MM.1S (cell line): ENCODE measurements around the gene FARP1.

Experiments used
- DNase-seq: peaks from one replicate; pipeline ENCODE4 v3.0.0-alpha.2; 2015
- H2AFZ ChIP-seq: fragments of 300-600 bp; sonication (generic); 2 replicates; pipeline ENCODE4 v1.6.0; 2016; ENCODE audit warnings: antibody characterized with exemption, low read length
- H3F3A ChIP-seq: fragments of 300-600 bp; sonication (generic); 2 replicates; pipeline ENCODE4 v1.6.1; 2016; ENCODE audit warnings: mild to moderate bottlenecking, antibody characterized with exemption, low read length, moderate library complexity, mixed read lengths; ENCODE audit not compliant: insufficient read depth
- H3K27ac ChIP-seq: fragments of 300-600 bp; sonication (generic); 2 replicates; pipeline ENCODE4 v1.5.1; 2016; ENCODE audit warnings: mild to moderate bottlenecking, low read length
- H3K27me3 ChIP-seq: fragments of 300-600 bp; sonication (generic); replicated peaks from 2 replicates; pipeline ENCODE4 v1.6.0; 2016; ENCODE audit warnings: low read length; ENCODE audit not compliant: insufficient read depth
- H3K36me3 ChIP-seq: fragments of 300-600 bp; sonication (generic); replicated peaks from 2 replicates; pipeline ENCODE4 v1.6.1; 2016; ENCODE audit warnings: mild to moderate bottlenecking, low read length, mixed read lengths; ENCODE audit not compliant: insufficient read depth
- H3K4me1 ChIP-seq: fragments of 300-600 bp; sonication (generic); 2 replicates; pipeline ENCODE4 v1.6.1; 2016; ENCODE audit warnings: low read length, mixed read lengths
- H3K4me2 ChIP-seq: fragments of 300-600 bp; sonication (generic); 2 replicates; pipeline ENCODE4 v1.6.0; 2016; ENCODE audit warnings: low read depth, low read length
- H3K4me3 ChIP-seq: fragments of 300-600 bp; sonication (generic); 2 replicates; pipeline ENCODE4 v1.5.1; 2016; ENCODE audit warnings: low read length, mixed read lengths
- H3K79me2 ChIP-seq: fragments of 300-600 bp; sonication (generic); 2 replicates; pipeline ENCODE4 v1.6.1; 2016; ENCODE audit warnings: mixed run types, low read length, mixed read lengths
- H3K9ac ChIP-seq: fragments of 300-600 bp; sonication (generic); 2 replicates; pipeline ENCODE4 v1.6.1; 2016; ENCODE audit warnings: low read length, mixed read lengths
- H3K9me2 ChIP-seq: fragments of 300-600 bp; sonication (generic); replicated peaks from 2 replicates; pipeline ENCODE4 v1.6.1; 2016; ENCODE audit warnings: mild to moderate bottlenecking, low read length, mixed read lengths; ENCODE audit not compliant: insufficient read depth
- H3K9me3 ChIP-seq: fragments of 300-600 bp; sonication (generic); replicated peaks from 2 replicates; pipeline ENCODE4 v1.6.1; 2016; ENCODE audit warnings: mild to moderate bottlenecking, low read length, mixed read lengths; ENCODE audit not compliant: insufficient read depth
- H4K20me1 ChIP-seq: fragments of 300-600 bp; sonication (generic); 2 replicates; pipeline ENCODE4 v1.6.1; 2016; ENCODE audit warnings: mild to moderate bottlenecking, low read length, moderate library complexity, mixed read lengths; ENCODE audit not compliant: insufficient read depth
- CTCF ChIP-seq: fragments of 300-600 bp; sonication (generic); IDR thresholded peaks from 2 replicates; pipeline ENCODE4 v1.5.1; 2016; ENCODE audit warnings: antibody characterized with exemption, low read length, mixed read lengths
- EZH2 ChIP-seq: fragments of 300-600 bp; sonication (generic); optimal IDR thresholded peaks from 2 replicates; pipeline ENCODE3; 2017; ENCODE audit warnings: low read depth, mild to moderate bottlenecking, antibody characterized with exemption, low read length, mixed read lengths
- EZH2phosphoT487 ChIP-seq: fragments of 300-600 bp; sonication (generic); IDR thresholded peaks from 2 replicates; pipeline ENCODE4 v1.6.1; 2018; ENCODE audit warnings: antibody characterized with exemption, low read length

FARP1 gene

GRCh38 chr13:98466634-98467236 lies 323.8 kb downstream of the FARP1 start:
- no peak overlapping the region for H2AFZ ChIP-seq
- no peak for DNase-seq
- no peak overlapping the region for H3K4me3 ChIP-seq
- no peak overlapping the region for H3K4me2 ChIP-seq
- H3K9me3 ChIP-seq, result no peaks in the 10 kb centered on the region
- H3K9ac ChIP-seq, result no peak overlapping the region
- no peaks in the 10 kb centered on the region for H3K4me1 ChIP-seq
- no peaks in the 10 kb centered on the region for H3K27me3 ChIP-seq
- H3K9me2 ChIP-seq, result no peaks in the 10 kb centered on the region
- peaks cover 4% of the 10 kb centered on the region; the same call in 1 of the 2 replicates for H4K20me1 ChIP-seq
- no peaks in the 10 kb centered on the region for H3F3A ChIP-seq
- no peak overlapping the region for H3K27ac ChIP-seq
- TF ChIP-seq CTCF, result peak; percentile 52
- no peak for TF ChIP-seq EZH2phosphoT487
- H3K36me3 ChIP-seq, result no peaks in the 10 kb centered on the region
- H3K79me2 ChIP-seq, result peaks cover 84% of the 10 kb centered on the region

- Histone ChIP-seq H3F3A (no peaks in the 10 kb centered on the region), H3K36me3 (no peaks in the 10 kb centered on the region), H3K4me1 (no peaks in the 10 kb centered on the region), H3K79me2 (peaks cover 87% of the 10 kb centered on the region), H2AFZ (no peak overlapping the region), H4K20me1 (peaks cover 4% of the 10 kb centered on the region; the same call in 1 of the 2 replicates), H3K4me2 (no peak overlapping the region), H3K27me3 (no peaks in the 10 kb centered on the region), H3K9me3 (no peaks in the 10 kb centered on the region), H3K9me2 (no peaks in the 10 kb centered on the region), H3K27ac (no peak overlapping the region), H3K9ac (no peak overlapping the region), H3K4me3 (no peak overlapping the region)
- no peak for DNase-seq
- TF ChIP-seq EZH2phosphoT487 (no peak), EZH2 (no peak), CTCF (no peak)
Measured at GRCh38 chr13:98467263-98467985, 324.5 kb downstream of the FARP1 start.

GRCh38 chr13:98468361-98468760 lies 325.5 kb downstream of the FARP1 start:
- H3K9me2 ChIP-seq, result no peaks in the 10 kb centered on the region
- no peak for DNase-seq
- H3K27me3 ChIP-seq, result no peaks in the 10 kb centered on the region
- H2AFZ ChIP-seq, result no peak overlapping the region
- H3K4me1 ChIP-seq, result no peaks in the 10 kb centered on the region
- no peaks in the 10 kb centered on the region for H3K9me3 ChIP-seq
- peaks cover 4% of the 10 kb centered on the region; the same call in 1 of the 2 replicates for H4K20me1 ChIP-seq
- H3K36me3 ChIP-seq, result peaks cover 3% of the 10 kb centered on the region; the same call in 1 of the 2 replicates
- no peaks in the 10 kb centered on the region for H3F3A ChIP-seq
- no peak overlapping the region for H3K27ac ChIP-seq
- TF ChIP-seq CTCF, result no peak
- TF ChIP-seq EZH2phosphoT487, result no peak
- no peak for TF ChIP-seq EZH2
- H3K4me2 ChIP-seq, result no peak overlapping the region
- no peak overlapping the region for H3K4me3 ChIP-seq
- H3K79me2 ChIP-seq, result peaks cover 84% of the 10 kb centered on the region
- H3K9ac ChIP-seq, result no peak overlapping the region
